ENCODE results near the gene HMX2. TPM values are rescaled to one million over a fixed set of nuclear protein-coding genes. Genes with fewer than 3 reads are reported as not detected.

HMX2 gene
- polyA plus RNA-seq, 12 donors = not detected

- no peak for DNase-seq
Measured at GRCh38 chr10:123183724-123184123, 35.8 kb downstream of the HMX2 start.

GRCh38 chr10:123187781-123188180 is 39.8 kb downstream of the HMX2 start:
- no peak for DNase-seq

- no peak for DNase-seq
Measured at GRCh38 chr10:123191886-123192285, 44.0 kb downstream of the HMX2 start.

GRCh38 chr10:123194056-123194455 is 46.1 kb downstream of the HMX2 start:
- DNase-seq = no peak

Other genes with a start within 250 kb of the HMX2 start
- not detected for gene FAM24A, start 237.5 kb upstream of the HMX2 start, polyA plus RNA-seq (ENCODE audit: insufficient read length in 12 of 12)
- gene C10orf88, start 193.9 kb upstream of the HMX2 start, polyA plus RNA-seq (ENCODE audit: insufficient read length in 12 of 12) = 10 to 100 TPM in 11 of 12 donors, not detected in 1; 10.6 to 19.6 (median 14.5) TPM
- gene PSTK, start 167.7 kb upstream of the HMX2 start, polyA plus RNA-seq (ENCODE audit: insufficient read length in 12 of 12) = 10 to 100 TPM in 1 of 12 donors, 1 to 10 TPM in 10, not detected in 1; 3.3 to 10.4 (median 5.4) TPM
- gene IKZF5, start 139.3 kb upstream of the HMX2 start, polyA plus RNA-seq (ENCODE audit: insufficient read length in 12 of 12) = 10 to 100 TPM in 10 of 12 donors, 1 to 10 TPM in 1, not detected in 1; 8.9 to 22.5 (median 16.6) TPM
- 10 to 100 TPM in 10 of 12 donors, 1 to 10 TPM in 1, not detected in 1; 9.4 to 18.1 (median 14.9) TPM for gene ACADSB, start 139.1 kb upstream of the HMX2 start, polyA plus RNA-seq (ENCODE audit: insufficient read length in 12 of 12)
- gene HMX3, start 12.2 kb upstream of the HMX2 start, polyA plus RNA-seq (ENCODE audit: insufficient read length in 12 of 12) = not detected
- 10 to 100 TPM in 11 of 12 donors, not detected in 1; 17.7 to 75.3 (median 64.9) TPM for gene BUB3, start 6.3 kb downstream of the HMX2 start, polyA plus RNA-seq (ENCODE audit: insufficient read length in 12 of 12)